NCI-H1694 (cell line): ENCODE data around the gene FMN1.
"Not testable (repeated sequence)": the region's sequence is repeated elsewhere in the genome, so short reads cannot be mapped to it uniquely, and the experiment has no call there.

Experiments used
- DNase-seq: peaks from one replicate; lab custom pipeline; 2025; lab: John Stamatoyannopoulos, UW

Gene FMN1

GRCh38 chr15:32853592-32853991 lies 340.9 kb downstream of the FMN1 start:
- no peak for DNase-seq

- no peak for DNase-seq
Observed at GRCh38 chr15:32852771-32853170, 341.7 kb downstream of the FMN1 start.

GRCh38 chr15:32852017-32852416 lies 342.5 kb downstream of the FMN1 start:
- no peak for DNase-seq

- DNase-seq = no peak
Observed at GRCh38 chr15:32851572-32851971, 342.9 kb downstream of the FMN1 start.

GRCh38 chr15:32849769-32850668 lies 344.5 kb downstream of the FMN1 start:
- no peak for DNase-seq

- not testable (repeated sequence) for DNase-seq
Observed at GRCh38 chr15:32846671-32847070, 347.8 kb downstream of the FMN1 start.

GRCh38 chr15:32844118-32844711 lies 350.3 kb downstream of the FMN1 start:
- DNase-seq = no peak

- DNase-seq = no peak
Observed at GRCh38 chr15:32843219-32843815, 351.2 kb downstream of the FMN1 start.

- DNase-seq = no peak
Observed at GRCh38 chr15:32842081-32842480, 352.4 kb downstream of the FMN1 start.

- DNase-seq = no peak
Observed at GRCh38 chr15:32840507-32841245, 353.8 kb downstream of the FMN1 start.

GRCh38 chr15:32838820-32839219 lies 355.7 kb downstream of the FMN1 start:
- DNase-seq = no peak

GRCh38 chr15:32838338-32838737 lies 356.2 kb downstream of the FMN1 start:
- no peak for DNase-seq

GRCh38 chr15:32837935-32838334 lies 356.6 kb downstream of the FMN1 start:
- DNase-seq = no peak

- no peak for DNase-seq
Observed at GRCh38 chr15:32834156-32834555, 360.4 kb downstream of the FMN1 start.

- no peak for DNase-seq
Observed at GRCh38 chr15:32833379-32833821, 361.1 kb downstream of the FMN1 start.

- DNase-seq = no peak
Observed at GRCh38 chr15:32831485-32831884, 363.0 kb downstream of the FMN1 start.

- DNase-seq = no peak
Observed at GRCh38 chr15:32830241-32830640, 364.3 kb downstream of the FMN1 start.

- DNase-seq = no peak
Observed at GRCh38 chr15:32829436-32829835, 365.1 kb downstream of the FMN1 start.

GRCh38 chr15:32828507-32829186 lies 365.9 kb downstream of the FMN1 start:
- no peak for DNase-seq

- no peak for DNase-seq
Observed at GRCh38 chr15:32826685-32827084, 367.8 kb downstream of the FMN1 start.

GRCh38 chr15:32825219-32825618 lies 369.3 kb downstream of the FMN1 start:
- no peak for DNase-seq

- no peak for DNase-seq
Observed at GRCh38 chr15:32824777-32825176, 369.7 kb downstream of the FMN1 start.
